B cell (primary cell): ENCODE results near the gene ANKRD13D. TPM values are rescaled to one million over a fixed set of nuclear protein-coding genes. Genes with fewer than 3 reads are reported as not detected.

Source experiments
- ATAC-seq: fragments of 200-7000 bp; cut with Tn5 transposase; one replicate; pipeline ENCODE4 v1.10.0; 2021; ENCODE audit warnings: low read depth, mild to moderate bottlenecking, moderate number of reproducible peaks, moderate library complexity
- CTCF ChIA-PET: fragments of 350-600 bp; sonication (Branson Sonifier 250); formaldehyde crosslinking; loops from one replicate; lab custom pipeline; 2021; ENCODE audit warnings: antibody characterized with exemption, inconsistent platforms; lab: Charles Lee
- POLR2A ChIA-PET: fragments of 350-600 bp; sonication (Branson Sonifier 250); formaldehyde crosslinking; loops from one replicate; lab custom pipeline; 2021; ENCODE audit warnings: antibody characterized with exemption; lab: Charles Lee
- DNase-seq: peaks from one replicate; pipeline ENCODE4 v3.0.0; 2013
- H2AFZ ChIP-seq: 2 replicates; pipeline ENCODE4 v1.6.1; 2012; ENCODE audit warnings: mild to moderate bottlenecking, low read depth, low read length; ENCODE audit not compliant: insufficient read depth, poor library complexity, severe bottlenecking
- H3K27ac ChIP-seq, 2 donors: 1 replicate in 1 of 2; 2 replicates in 1 of 2; pipeline ENCODE4 v1.5.1; 2012 to 2013; ENCODE audit warnings: low read length in 2 of 2, mild to moderate bottlenecking in 2 of 2, moderate library complexity in 1 of 2
- H3K27me3 ChIP-seq, 4 experiments: fragments of 200-600 bp in 1 of 4; sonication (generic) in 1 of 4; replicated peaks in 1 of 4; 1 replicate in 2 of 4; 2 replicates in 2 of 4; pipeline versions ENCODE4 v1.6.1 to v1.7.0; 2013 to 2016; ENCODE audit warnings: low read length in 3 of 4, mild to moderate bottlenecking in 2 of 4, mixed read lengths in 1 of 4, moderate library complexity in 1 of 4; ENCODE audit not compliant: insufficient read depth in 4 of 4, control insufficient read depth in 3 of 4; ENCODE audit errors: control extremely low read depth in 1 of 4
- H3K36me3 ChIP-seq, 2 experiments: replicated peaks in 1 of 2; 1 replicate in 1 of 2; 2 replicates in 1 of 2; pipeline versions ENCODE4 v1.6.1 to v1.7.1; 2013; ENCODE audit warnings: low read length in 1 of 2; ENCODE audit not compliant: insufficient read depth in 2 of 2, control insufficient read depth in 1 of 2; ENCODE audit errors: control extremely low read depth in 1 of 2, extremely low read depth in 1 of 2
- H3K4me1 ChIP-seq, 2 donors: fragments of 200-600 bp in 1 of 2; sonication (generic) in 1 of 2; 1 replicate in 1 of 2; 2 replicates in 1 of 2; pipeline versions ENCODE4 v1.5.1 to v1.6.1; 2013 to 2017; ENCODE audit warnings: low read length in 2 of 2; ENCODE audit not compliant: control insufficient read depth in 2 of 2, insufficient read depth in 2 of 2
- H3K4me2 ChIP-seq: replicated peaks from 2 replicates; pipeline ENCODE3; 2012; ENCODE audit warnings: mild to moderate bottlenecking, low read depth, low read length; ENCODE audit not compliant: poor library complexity, severe bottlenecking
- H3K4me3 ChIP-seq, 5 experiments: fragments of 200-600 bp in 1 of 5; sonication (generic) in 1 of 5; 1 replicate in 3 of 5; 2 replicates in 2 of 5; pipeline versions ENCODE4 v1.5.1 to v1.7.0; 2011 to 2016; ENCODE audit warnings: low read length in 4 of 5, mild to moderate bottlenecking in 4 of 5, low read depth in 2 of 5, control low read depth in 1 of 5, moderate library complexity in 1 of 5; ENCODE audit not compliant: insufficient read depth in 1 of 5; ENCODE audit errors: control extremely low read depth in 1 of 5, extremely low read depth in 1 of 5
- H3K79me2 ChIP-seq: fragments of 200-600 bp; sonication (generic); one replicate; pipeline ENCODE4 v1.6.0; 2016; ENCODE audit warnings: low read length; ENCODE audit not compliant: control insufficient read depth, insufficient read depth
- H3K9ac ChIP-seq: fragments of 200-600 bp; sonication (generic); 2 replicates; pipeline ENCODE4 v1.6.1; 2017; ENCODE audit warnings: mild to moderate bottlenecking, low read length, moderate library complexity
- H3K9me3 ChIP-seq, 3 donors: one replicate each; pipeline versions ENCODE4 v1.6.1 to v1.7.1; 2013; ENCODE audit warnings: low read length in 2 of 3; ENCODE audit not compliant: control insufficient read depth in 2 of 3, insufficient read depth in 1 of 3; ENCODE audit errors: control extremely low read depth in 1 of 3
- H4K20me1 ChIP-seq: 2 replicates; pipeline ENCODE4 v1.6.0; 2012; ENCODE audit warnings: mild to moderate bottlenecking, low read length; ENCODE audit not compliant: insufficient read depth, control insufficient read depth, poor library complexity, severe bottlenecking
- H3K27ac Mint-ChIP-seq: one replicate; pipeline ENCODE4 v1.8.0; 2021; ENCODE audit warnings: mixed read lengths
- H3K27me3 Mint-ChIP-seq: one replicate; pipeline ENCODE4 v1.8.0; 2021; ENCODE audit warnings: mixed read lengths
- H3K4me1 Mint-ChIP-seq: one replicate; pipeline ENCODE4 v1.8.0; 2021; ENCODE audit warnings: mixed read lengths
- H3K4me3 Mint-ChIP-seq: one replicate; pipeline ENCODE4 v1.8.0; 2021; ENCODE audit warnings: mixed read lengths
- H3K9me3 Mint-ChIP-seq: one replicate; pipeline ENCODE4 v1.8.0; 2022; ENCODE audit warnings: mixed read lengths; ENCODE audit not compliant: insufficient read depth
- EZH2 ChIP-seq: IDR thresholded peaks from 2 replicates; pipeline ENCODE4 v1.6.1; 2012; ENCODE audit warnings: borderline replicate concordance, low read depth, mild to moderate bottlenecking, moderate library complexity, low read length; ENCODE audit not compliant: insufficient read depth, poor library complexity, severe bottlenecking
- WGBS: methylation state at CpG from one replicate; pipeline ENCODE4 v1.1.5; 2013; ENCODE audit warnings: missing lambda C conversion rate; ENCODE audit not compliant: insufficient coverage; 5-methylcytosine and 5-hydroxymethylcytosine counted together
- intact Hi-C: fragments of 100-400 bp; cut with micrococcal nuclease; formaldehyde crosslinking; loops from one replicate; pipeline ENCODE4 v1.10.0; 2022
- polyA plus RNA-seq: library from polyadenylated mRNA; depleted of rRNA; stranded (reverse); fragments of >200 nt; gene quantifications from 2 replicates; pipeline ENCODE4 v1.2.3, GENCODE V29; 2012
- total RNA-seq, 2 donors: library from RNA; stranded (reverse); fragments of 120-200 nt in 1 of 2; gene quantifications; 1 replicate in 1 of 2; 2 replicates in 1 of 2; pipeline versions ENCODE4 v1.2.3 to v1.2.4, GENCODE V29; 2013 to 2022
- TF ChIP-seq, protein P1 (sequence below): fragments of 200-600 bp; IDR thresholded peaks from one replicate; pipeline ENCODE4 v1.8.0; 2022; ENCODE audit warnings: antibody characterized with exemption, mild to moderate bottlenecking

ANKRD13D gene
- total and polyA plus RNA-seq, 2 donors (not counting 1 experiment from before 2014, with no cell fraction given) = 189 to 252 TPM

DNA sequence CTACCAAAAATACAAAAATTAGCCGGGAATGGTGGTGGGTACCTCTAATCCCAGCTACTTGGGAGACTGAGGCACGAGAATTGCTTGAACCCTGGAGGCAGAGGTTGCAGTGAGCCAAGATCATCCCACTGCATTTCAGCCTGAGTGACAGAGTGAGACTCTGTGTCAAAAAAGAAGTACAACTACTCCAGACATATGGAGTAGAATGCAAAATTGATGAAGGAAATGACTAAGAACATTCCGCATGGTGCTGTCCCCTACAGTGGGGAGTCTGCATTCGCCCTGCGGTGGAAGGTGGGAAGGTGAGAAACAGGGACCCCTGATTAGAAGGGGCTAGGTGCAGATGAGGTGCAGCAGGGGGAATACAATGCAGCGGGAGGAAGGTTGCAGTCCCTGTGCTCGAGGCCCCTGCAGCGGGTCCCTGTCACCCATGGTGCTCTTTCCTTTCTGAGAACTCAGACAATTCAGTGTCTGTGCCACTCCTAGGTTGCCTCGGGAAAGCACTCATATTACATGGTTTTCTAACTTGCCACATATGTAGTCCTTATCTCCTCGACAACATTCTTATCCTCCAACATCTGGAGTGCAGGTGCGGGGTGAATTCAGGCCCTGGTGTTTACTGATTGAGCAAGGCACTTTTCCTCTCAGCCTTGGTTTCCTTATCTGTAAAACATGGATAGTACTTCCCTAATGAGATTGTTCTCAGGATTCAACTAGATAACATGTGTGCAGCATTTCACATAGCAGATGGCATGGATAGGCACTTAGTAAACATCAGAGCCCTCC, 59.1 kb downstream of the ANKRD13D start:
- CTCF ChIA-PET = interaction anchor here (0.7 to 39.5 kb wide), 7 partner anchors 12 to 108 kb away, joined by 3 to 2379 read pairs (median 7); partner anchors contain the start of genes CLCF1, POLD4 and RAD9A
- H3K27ac Mint-ChIP-seq = peak overlapping the region; percentile 84
- WGBS = 65% methylated on average over 10 of the region's 11 CpGs
- no peaks in the 10 kb centered on the region for H3K27me3 Mint-ChIP-seq
- H3K4me2 ChIP-seq = no peak overlapping the region
- H3K4me3 Mint-ChIP-seq = no peak overlapping the region
- TF ChIP-seq, protein P1, sequence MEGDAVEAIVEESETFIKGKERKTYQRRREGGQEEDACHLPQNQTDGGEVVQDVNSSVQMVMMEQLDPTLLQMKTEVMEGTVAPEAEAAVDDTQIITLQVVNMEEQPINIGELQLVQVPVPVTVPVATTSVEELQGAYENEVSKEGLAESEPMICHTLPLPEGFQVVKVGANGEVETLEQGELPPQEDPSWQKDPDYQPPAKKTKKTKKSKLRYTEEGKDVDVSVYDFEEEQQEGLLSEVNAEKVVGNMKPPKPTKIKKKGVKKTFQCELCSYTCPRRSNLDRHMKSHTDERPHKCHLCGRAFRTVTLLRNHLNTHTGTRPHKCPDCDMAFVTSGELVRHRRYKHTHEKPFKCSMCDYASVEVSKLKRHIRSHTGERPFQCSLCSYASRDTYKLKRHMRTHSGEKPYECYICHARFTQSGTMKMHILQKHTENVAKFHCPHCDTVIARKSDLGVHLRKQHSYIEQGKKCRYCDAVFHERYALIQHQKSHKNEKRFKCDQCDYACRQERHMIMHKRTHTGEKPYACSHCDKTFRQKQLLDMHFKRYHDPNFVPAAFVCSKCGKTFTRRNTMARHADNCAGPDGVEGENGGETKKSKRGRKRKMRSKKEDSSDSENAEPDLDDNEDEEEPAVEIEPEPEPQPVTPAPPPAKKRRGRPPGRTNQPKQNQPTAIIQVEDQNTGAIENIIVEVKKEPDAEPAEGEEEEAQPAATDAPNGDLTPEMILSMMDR = no peak
- no peak for TF ChIP-seq EZH2
- ATAC-seq (no peak), DNase-seq (no peak)
- intact Hi-C loops = loop anchor here (10.0 kb wide), 1 partner anchor 233 kb away; the partner anchor contains the start of gene KDM2A
- peaks cover 63% of the 10 kb centered on the region for H3K79me2 ChIP-seq
- no peaks in the 10 kb centered on the region for H3K9me3 Mint-ChIP-seq
- POLR2A ChIA-PET = interaction anchor here (0.6 to 1.3 kb wide), 3 partner anchors 10 to 23 kb away, joined by 3 to 5 read pairs (median 4); no protein-coding TSS in a partner anchor
- peaks cover 20% of the 10 kb centered on the region for H4K20me1 ChIP-seq
- H3K27ac ChIP-seq = peak overlapping the region in 1 of 2 donors; percentile 65
- H2AFZ ChIP-seq = no peak overlapping the region
- no peaks in the 10 kb centered on the region for H3K27me3 ChIP-seq
- H3K4me1 Mint-ChIP-seq = peaks cover 74% of the 10 kb centered on the region
- H3K4me3 ChIP-seq = no peak overlapping the region
- H3K9ac ChIP-seq = no peak overlapping the region
- H3K4me1 ChIP-seq = peaks cover 73 to 92% of the 10 kb centered on the region in 2 donors
- H3K9me3 ChIP-seq = no peaks in the 10 kb centered on the region
- H3K36me3 ChIP-seq = peaks cover 0 to 9% of the 10 kb centered on the region in 2 experiments
